SJCRH30 (cell line): ENCODE results near the gene CHN1. TPM values are rescaled to one million over a fixed set of nuclear protein-coding genes. Genes with fewer than 3 reads are reported as not detected.
A peak's percentile ranks its signal among the peaks of the same experiment; 100 is the strongest.

Experiments
- DNase-seq, 2 experiments: peaks; one replicate each; pipeline ENCODE4 v3.0.0-alpha.2; 2015 to 2020
- H3K27ac ChIP-seq: fragments of 250-450 bp; sonication (Bioruptor Pico); 2 replicates; pipeline ENCODE4 v1.5.1; 2020; ENCODE audit warnings: mild to moderate bottlenecking, moderate library complexity
- H3K27me3 ChIP-seq: fragments of 250-450 bp; sonication (Bioruptor Pico); 2 replicates; pipeline ENCODE4 v1.5.1; 2020; ENCODE audit warnings: mild to moderate bottlenecking, moderate library complexity
- H3K36me3 ChIP-seq: fragments of 250-450 bp; sonication (Bioruptor Pico); 2 replicates; pipeline ENCODE4 v1.5.1; 2020; ENCODE audit warnings: mild to moderate bottlenecking, moderate library complexity
- H3K4me1 ChIP-seq: fragments of 250-450 bp; sonication (Bioruptor Pico); 2 replicates; pipeline ENCODE4 v1.5.1; 2020; ENCODE audit warnings: mild to moderate bottlenecking, moderate library complexity
- H3K4me3 ChIP-seq: fragments of 250-450 bp; sonication (Bioruptor Pico); 2 replicates; pipeline ENCODE4 v1.5.1; 2020; ENCODE audit warnings: mild to moderate bottlenecking, moderate library complexity
- H3K9me3 ChIP-seq: fragments of 250-450 bp; sonication (Bioruptor Pico); replicated peaks from 2 replicates; pipeline ENCODE4 v1.5.1; 2020; ENCODE audit warnings: mild to moderate bottlenecking, moderate library complexity
- total RNA-seq: library from RNA; depleted of rRNA; stranded (reverse); fragments of >200 nt; shearing (Covaris generic); gene quantifications from 2 replicates; pipeline ENCODE4 v1.2.3, GENCODE V29; 2014

The CHN1 gene
- total RNA-seq, 1 experiment from 2014 or later, result 71.8 TPM

DNA sequence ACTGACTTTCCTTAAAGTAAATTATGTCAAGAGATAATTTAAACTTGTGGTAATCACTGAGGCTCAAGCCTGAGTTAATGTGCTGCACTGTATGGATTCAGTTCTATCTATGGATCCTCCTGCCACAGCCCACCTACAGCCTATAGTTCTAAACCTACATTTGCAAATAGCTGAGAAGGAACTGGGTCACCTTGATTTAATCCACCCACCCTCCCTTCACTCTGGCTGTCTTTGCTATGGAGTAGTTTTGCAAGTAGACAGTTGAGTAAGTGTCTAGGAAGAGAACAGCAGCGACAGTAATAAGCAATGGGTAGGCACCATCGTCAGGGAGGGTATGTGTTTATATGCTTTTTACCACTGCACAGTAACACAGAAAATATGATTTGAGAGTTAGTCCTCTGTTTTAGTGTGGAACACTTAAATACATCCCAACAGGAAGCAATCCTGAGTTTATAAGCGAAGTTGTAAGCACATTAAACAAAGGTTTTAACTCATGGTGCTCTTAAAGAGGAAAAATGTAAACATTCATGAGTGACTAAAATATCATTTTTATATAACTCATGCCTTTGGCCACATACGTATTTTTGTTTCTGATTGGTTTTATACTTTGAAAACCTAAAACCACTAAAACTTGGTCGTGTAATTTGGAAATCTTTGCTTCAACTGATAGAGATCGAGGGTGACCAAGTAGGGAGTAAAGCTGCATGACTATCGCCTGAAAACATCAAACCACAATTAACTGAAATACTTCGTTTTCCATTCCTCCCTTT lies 204.6 kb downstream of the CHN1 start:
- H3K27ac ChIP-seq, result no peak overlapping the region
- H3K36me3 ChIP-seq, result peaks cover 25% of the 10 kb centered on the region
- DNase-seq, result no peak
- H3K27me3 ChIP-seq, result no peaks in the 10 kb centered on the region
- H3K4me3 ChIP-seq, result no peak overlapping the region
- H3K4me1 ChIP-seq, result peaks cover 6% of the 10 kb centered on the region
- H3K9me3 ChIP-seq, result no peaks in the 10 kb centered on the region

DNA sequence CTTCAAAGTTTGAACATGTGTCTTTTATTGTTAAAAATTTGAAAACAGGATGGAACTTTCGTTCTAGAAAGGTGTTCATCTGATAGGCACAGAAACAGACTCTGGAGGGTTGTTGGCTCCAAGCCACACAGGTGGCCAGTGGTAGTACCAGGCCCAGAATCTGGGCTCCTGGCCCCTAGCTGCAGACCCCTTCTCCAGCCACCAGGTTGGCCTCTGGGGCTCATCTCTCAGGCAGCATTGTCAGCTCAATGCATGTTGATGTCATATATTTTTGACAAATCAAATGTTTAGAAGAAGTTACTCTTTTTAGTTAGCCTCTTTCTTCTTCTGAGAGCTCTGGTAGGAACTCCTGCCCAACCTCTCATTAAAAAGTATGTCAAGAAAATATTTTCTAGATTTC lies 206.4 kb downstream of the CHN1 start:
- Histone ChIP-seq H3K27me3 (no peaks in the 10 kb centered on the region), H3K27ac (no peak overlapping the region), H3K9me3 (no peaks in the 10 kb centered on the region), H3K4me3 (no peak overlapping the region), H3K4me1 (no peaks in the 10 kb centered on the region), H3K36me3 (peaks cover 20% of the 10 kb centered on the region)
- no peak for DNase-seq

DNA sequence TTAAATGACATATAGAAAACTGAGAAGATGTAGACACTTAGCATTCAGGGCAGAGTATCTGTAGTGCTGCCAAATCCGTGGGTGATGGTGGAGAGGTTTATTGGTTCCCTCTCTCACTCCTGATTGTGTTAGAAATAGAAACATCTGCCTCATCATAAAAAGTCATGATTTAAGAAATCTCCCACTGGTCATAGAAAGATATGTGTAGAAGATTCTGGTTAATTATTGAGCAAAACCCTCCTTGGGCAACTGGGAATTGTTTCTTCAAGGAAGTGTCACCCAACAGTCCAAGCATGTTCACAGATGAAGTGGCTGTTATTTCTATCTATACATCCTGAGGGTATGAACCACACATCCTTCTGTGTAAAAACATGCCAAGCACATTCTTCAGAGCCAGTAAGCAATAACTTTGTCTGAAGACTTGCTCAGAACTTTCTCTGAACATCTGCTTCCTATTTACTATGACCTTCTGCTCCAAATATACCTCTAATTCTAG lies 207.4 kb downstream of the CHN1 start:
- H3K27me3 ChIP-seq, result no peaks in the 10 kb centered on the region
- H3K27ac ChIP-seq, result no peak overlapping the region
- peaks cover 20% of the 10 kb centered on the region for H3K36me3 ChIP-seq
- no peak overlapping the region for H3K4me3 ChIP-seq
- no peaks in the 10 kb centered on the region for H3K4me1 ChIP-seq
- no peaks in the 10 kb centered on the region for H3K9me3 ChIP-seq
- DNase-seq, result no peak

DNA sequence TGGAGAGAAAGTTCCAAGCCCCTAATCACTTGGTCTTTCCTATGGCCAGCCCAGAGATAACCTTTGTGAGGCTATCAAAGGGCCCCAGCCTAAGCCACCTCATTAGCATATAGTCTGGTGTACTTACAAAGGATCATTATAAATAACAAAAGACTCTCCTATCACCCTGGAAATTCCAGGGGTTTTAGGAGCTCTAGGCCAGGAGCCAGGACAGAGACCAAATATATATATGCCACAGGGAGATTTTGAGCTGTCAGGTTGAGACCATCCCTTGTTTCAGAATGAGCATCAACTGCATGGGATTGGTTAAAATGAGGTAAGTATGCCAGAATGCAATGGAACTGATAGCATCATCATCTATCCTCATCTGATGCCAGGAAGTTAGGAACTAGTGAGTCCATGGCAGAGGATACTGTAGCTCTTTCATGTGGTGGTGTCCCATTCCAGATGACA lies 208.8 kb downstream of the CHN1 start:
- no peak overlapping the region for H3K27ac ChIP-seq
- peak in 1 of 2 experiments; percentile 10 for DNase-seq
- no peaks in the 10 kb centered on the region for H3K27me3 ChIP-seq
- H3K36me3 ChIP-seq, result peaks cover 17% of the 10 kb centered on the region
- H3K9me3 ChIP-seq, result no peaks in the 10 kb centered on the region
- H3K4me1 ChIP-seq, result no peaks in the 10 kb centered on the region
- no peak overlapping the region for H3K4me3 ChIP-seq

DNA sequence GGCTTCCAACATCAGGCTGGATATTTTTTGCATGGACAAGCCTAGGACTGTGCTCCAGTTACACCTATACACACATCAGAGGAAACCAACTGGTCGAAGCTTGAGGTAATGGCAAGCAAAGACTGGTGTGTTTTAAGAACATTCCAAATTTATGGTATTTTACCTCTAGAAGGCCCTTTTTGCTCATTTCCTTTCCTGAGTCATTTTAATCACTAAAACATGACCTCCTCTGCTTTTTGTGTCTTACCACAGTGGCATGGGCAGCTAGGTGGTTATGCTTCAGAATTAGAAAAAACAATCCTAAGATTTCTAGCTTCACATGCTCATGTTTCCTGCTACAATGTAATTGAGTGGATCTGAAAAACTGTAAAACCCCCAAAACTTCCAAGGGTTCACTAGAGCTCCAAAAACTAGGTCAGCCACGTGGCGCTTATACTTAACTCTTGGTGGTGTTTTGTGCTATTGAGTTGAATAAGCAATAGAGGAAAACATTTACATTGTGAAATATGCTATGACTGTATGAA lies 210.3 kb downstream of the CHN1 start:
- H3K36me3 ChIP-seq, result peaks cover 9% of the 10 kb centered on the region
- no peak for DNase-seq
- H3K4me1 ChIP-seq, result no peaks in the 10 kb centered on the region
- H3K27ac ChIP-seq, result no peak overlapping the region
- H3K9me3 ChIP-seq, result no peaks in the 10 kb centered on the region
- H3K27me3 ChIP-seq, result no peaks in the 10 kb centered on the region
- H3K4me3 ChIP-seq, result no peak overlapping the region

DNA sequence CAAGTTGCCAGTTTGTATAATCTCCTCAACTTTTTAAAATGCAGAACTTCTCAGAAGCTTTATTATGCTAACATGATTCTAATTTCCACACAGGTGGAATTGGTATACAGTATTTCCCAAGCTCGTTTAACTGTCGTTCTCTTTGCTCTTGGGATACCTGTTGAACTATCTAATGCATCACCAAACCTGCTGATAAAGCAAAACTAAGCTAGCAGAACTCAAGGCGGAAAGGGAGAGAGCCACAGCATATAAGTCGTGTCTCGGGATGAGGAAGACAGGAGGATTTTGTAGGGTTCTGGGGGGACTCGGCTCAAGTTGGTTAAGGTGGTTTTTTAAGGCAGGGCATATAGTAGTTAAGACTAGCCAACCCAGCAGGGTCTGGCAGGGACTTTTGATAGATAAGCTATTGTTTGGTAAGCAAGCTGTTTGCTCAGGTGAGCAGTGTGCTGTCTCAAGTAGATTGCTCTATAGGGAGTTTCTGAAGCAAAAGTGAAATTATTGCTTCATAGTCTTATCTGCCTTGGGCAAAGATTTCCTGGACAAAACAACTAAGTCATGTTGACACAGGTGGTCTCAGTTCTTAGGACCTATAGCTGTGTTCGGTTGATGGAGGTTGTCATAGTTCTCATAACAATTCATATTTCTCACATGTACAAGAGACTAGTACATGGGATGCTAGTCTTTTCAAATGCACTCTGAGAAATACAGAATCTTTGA lies 212.7 kb downstream of the CHN1 start:
- Histone ChIP-seq H3K27ac (no peak overlapping the region), H3K4me3 (no peak overlapping the region), H3K9me3 (no peaks in the 10 kb centered on the region), H3K4me1 (peaks cover 8% of the 10 kb centered on the region), H3K27me3 (no peaks in the 10 kb centered on the region), H3K36me3 (peaks cover under 1% of the 10 kb centered on the region)
- no peak for DNase-seq

DNA sequence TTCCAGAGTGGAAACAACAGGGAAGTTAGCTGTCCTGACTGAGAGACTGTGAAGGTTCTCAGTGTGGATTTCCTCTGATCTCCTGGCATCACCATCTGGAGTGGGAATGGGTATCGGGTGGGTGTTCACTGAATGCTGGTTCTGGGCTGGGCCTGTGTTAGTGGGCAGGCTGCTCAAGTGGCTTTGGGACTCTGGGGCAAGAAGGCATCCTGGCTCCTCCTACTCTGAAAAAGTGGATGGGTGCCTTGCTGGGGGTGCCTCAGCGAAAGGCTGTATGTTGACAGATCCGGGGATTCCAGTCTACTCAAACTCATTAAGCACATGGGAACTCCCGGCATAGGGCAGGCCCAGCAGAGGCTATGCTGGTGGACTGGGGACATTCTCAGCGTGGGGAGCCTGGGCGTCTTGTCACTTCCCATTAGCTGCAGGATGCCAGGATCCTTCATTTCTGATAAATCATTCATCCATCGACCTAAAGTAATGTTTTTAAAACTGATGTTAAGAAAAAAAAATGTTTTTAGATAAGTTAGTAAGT lies 213.4 kb downstream of the CHN1 start:
- H3K9me3 ChIP-seq, result no peaks in the 10 kb centered on the region
- H3K4me1 ChIP-seq, result peaks cover 14% of the 10 kb centered on the region
- H3K27me3 ChIP-seq, result no peaks in the 10 kb centered on the region
- DNase-seq, result no peak
- no peak overlapping the region for H3K27ac ChIP-seq
- H3K4me3 ChIP-seq, result no peak overlapping the region
- no peaks in the 10 kb centered on the region for H3K36me3 ChIP-seq

DNA sequence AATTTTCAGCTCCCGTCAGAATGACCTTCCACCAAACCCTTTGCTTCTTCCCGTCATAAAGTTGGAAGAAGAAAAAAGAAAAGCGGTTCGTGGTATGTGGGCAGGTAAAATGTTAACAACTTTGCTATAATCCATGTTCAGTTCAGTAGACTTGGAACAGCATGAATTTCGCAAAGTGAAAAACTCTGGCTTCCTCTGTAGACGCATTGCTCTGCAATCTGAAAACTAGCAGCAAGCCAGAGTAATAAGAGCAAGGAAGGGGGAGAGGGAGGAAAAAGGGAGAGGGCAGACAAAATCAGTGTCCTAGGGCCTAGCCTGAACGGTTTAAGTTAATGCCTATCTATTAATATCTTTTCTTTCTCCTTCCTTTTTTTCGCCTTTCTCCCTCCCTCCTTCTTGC lies 214.2 kb downstream of the CHN1 start:
- Histone ChIP-seq H3K27me3 (no peaks in the 10 kb centered on the region), H3K27ac (no peak overlapping the region), H3K36me3 (no peaks in the 10 kb centered on the region), H3K4me3 (no peak overlapping the region), H3K4me1 (peaks cover 14% of the 10 kb centered on the region), H3K9me3 (no peaks in the 10 kb centered on the region)
- no peak for DNase-seq

DNA sequence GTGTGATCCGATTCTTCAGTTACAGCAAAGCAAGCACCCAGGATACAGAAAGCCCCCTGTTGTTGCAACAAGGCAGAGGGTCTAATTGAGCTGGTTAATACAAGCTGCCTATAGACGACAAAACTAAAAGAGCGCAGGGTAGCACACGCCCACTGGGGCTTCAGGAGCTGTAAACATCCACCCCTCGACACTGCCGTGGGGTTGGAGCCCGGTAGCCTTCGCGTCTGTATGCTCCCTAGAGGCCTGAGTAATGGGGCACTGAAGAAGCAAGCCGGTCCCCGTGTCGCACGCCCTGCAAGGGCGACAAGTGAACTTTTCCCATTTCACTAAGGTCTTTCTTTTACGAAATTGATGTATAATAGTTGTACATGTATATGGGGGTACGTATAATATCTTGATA lies 216.2 kb downstream of the CHN1 start:
- Histone ChIP-seq H3K4me1 (peaks cover 14% of the 10 kb centered on the region), H3K9me3 (no peaks in the 10 kb centered on the region), H3K27me3 (no peaks in the 10 kb centered on the region), H3K36me3 (no peaks in the 10 kb centered on the region), H3K27ac (peak overlapping the region; percentile 37), H3K4me3 (peak overlapping the region; percentile 42)
- no peak for DNase-seq

DNA sequence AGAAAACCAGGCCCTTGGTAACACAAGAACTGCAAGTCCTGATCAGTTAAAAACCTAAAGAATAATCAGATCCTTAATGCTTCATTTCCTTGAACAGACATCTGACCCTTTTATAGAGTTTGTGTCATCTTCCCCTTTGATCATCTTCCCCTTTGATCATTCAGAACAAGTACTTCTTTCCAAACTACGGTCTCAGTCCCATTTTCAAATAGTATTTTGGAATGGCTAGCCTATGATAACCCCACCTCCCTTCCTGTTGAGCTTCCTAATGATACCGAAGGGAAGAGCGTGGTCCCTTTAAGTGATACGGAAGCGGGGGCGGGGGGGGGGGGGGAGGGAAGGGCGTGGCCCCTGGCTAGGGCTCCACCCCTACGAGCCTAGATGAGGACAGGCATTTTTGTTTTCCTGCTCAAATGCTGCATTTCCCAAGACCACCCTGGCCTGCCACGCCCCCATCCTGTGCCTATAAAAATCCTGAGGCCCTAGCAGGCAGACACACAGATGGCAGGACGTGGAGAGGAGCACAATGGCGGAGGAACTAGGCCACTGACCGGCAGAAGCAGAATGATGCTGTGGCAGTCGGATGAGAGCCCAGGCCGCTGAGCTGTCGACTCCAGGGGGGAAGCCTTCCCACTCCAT lies 216.8 kb downstream of the CHN1 start:
- peaks cover 14% of the 10 kb centered on the region for H3K4me1 ChIP-seq
- no peaks in the 10 kb centered on the region for H3K27me3 ChIP-seq
- no peaks in the 10 kb centered on the region for H3K9me3 ChIP-seq
- H3K27ac ChIP-seq, result peak overlapping the region; percentile 53
- peak; percentile 87 to 89 for DNase-seq
- peak overlapping the region; percentile 42 for H3K4me3 ChIP-seq
- H3K36me3 ChIP-seq, result no peaks in the 10 kb centered on the region

DNA sequence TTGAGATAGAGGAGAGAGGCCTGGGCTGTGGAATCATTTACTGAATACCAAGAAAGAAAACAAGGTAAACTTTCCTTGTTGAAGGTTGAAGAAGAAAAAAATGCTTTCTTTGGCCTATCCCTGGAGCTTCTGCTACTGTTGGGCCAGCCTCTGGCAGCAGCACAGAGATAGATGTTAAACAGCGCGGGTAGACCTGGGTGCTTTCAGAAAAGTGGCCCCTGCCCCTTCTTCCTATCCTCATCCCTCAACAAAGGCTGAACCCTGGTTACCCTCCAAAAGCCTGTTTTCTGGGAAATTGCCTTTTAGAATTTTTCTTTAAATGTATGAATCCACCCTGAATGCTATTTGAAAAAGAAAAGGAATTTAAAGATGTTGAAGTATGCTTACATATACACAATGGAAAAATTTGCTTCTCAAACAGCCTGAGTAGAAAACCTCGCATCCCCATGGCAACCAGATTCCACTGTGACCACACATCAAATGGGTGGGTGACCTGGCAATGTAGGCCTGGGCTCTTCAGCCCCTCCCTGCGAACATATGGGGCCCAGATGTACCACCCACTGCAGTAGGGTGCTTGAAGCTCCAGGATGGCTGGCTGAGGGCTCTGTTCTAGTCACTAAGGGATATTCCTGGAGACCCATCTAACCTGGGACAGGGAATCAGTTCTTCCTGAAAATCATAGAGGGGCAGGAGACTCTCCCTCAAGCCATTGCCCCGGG lies 217.5 kb downstream of the CHN1 start:
- peak; percentile 88 to 89 for DNase-seq
- Histone ChIP-seq H3K36me3 (no peaks in the 10 kb centered on the region), H3K27ac (peak overlapping the region; percentile 53), H3K27me3 (no peaks in the 10 kb centered on the region), H3K4me3 (peak overlapping the region; percentile 36), H3K9me3 (no peaks in the 10 kb centered on the region), H3K4me1 (peaks cover 14% of the 10 kb centered on the region)

DNA sequence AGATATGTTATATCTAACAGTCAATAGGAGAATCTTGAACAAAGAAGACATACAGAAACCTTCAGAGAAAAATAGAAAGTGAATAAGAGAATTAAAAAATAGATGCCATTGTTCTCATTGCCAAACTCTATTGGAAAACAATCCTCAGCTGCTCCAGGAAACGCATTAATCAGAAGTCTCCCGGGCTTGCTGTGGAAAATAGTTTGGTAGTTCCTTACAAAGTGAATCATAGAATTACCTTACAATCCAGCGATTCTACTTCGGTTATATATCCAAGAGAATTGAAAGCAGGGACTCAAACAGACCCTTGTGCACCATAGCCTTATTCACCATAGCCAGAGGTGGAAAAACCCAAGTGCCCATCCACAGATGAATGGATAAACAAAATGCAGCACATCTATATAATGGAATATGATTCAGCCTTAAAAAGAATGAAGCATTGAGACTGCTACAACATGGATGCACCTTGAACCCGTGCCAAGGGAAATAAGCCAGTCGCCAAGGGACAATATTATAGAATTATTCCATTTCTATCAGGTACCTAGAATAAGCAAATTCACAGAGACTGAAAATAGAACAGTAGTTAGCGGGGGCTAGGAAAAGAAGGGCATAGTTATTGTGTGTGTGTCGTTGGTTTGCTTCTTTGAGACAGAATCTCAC lies 219.0 kb downstream of the CHN1 start:
- peaks cover 14% of the 10 kb centered on the region for H3K4me1 ChIP-seq
- no peaks in the 10 kb centered on the region for H3K9me3 ChIP-seq
- no peak for DNase-seq
- H3K36me3 ChIP-seq, result no peaks in the 10 kb centered on the region
- H3K27ac ChIP-seq, result no peak overlapping the region
- no peaks in the 10 kb centered on the region for H3K27me3 ChIP-seq
- no peak overlapping the region for H3K4me3 ChIP-seq

DNA sequence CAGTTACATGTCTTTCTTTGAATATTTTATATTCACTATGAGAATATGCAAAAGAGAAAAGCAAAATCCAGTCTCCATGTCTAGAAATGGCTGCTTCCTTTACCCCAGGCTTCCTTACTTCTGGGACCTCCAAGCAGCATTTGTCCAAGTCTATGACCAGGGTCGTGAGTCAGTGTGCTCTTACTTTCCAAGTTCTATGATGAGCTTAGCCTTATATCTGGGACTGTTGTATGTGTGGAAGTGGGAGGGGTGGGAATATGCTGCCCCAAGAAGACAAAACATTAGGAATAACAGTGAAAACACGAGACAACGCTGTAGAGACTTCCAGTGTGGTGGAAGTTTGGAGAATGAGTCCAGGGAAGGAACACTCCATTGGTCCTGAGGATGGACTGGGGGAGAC lies 219.7 kb downstream of the CHN1 start:
- no peaks in the 10 kb centered on the region for H3K36me3 ChIP-seq
- H3K4me3 ChIP-seq, result no peak overlapping the region
- H3K4me1 ChIP-seq, result peaks cover 14% of the 10 kb centered on the region
- no peaks in the 10 kb centered on the region for H3K9me3 ChIP-seq
- no peak overlapping the region for H3K27ac ChIP-seq
- H3K27me3 ChIP-seq, result no peaks in the 10 kb centered on the region
- DNase-seq, result no peak

DNA sequence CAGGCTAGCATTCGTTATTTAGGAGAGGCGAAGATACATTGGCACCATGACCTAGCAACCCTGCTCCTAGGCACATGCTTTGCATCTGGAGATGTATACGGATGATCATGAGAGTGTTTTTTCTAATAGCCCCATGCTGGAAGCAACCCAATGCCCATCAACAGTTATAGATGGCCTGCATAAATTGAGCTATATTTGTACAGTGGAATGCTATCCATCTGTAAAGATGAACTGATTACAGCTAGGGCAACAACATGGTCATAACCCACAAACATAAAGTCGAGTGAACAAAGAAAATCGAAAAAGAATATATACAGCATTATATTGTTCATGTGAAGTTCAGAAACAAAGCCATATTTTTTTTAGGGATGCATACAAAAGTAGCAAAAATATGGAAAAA lies 220.3 kb downstream of the CHN1 start:
- H3K4me1 ChIP-seq, result peaks cover 15% of the 10 kb centered on the region
- H3K27ac ChIP-seq, result no peak overlapping the region
- DNase-seq, result no peak
- H3K9me3 ChIP-seq, result no peaks in the 10 kb centered on the region
- H3K36me3 ChIP-seq, result no peaks in the 10 kb centered on the region
- no peak overlapping the region for H3K4me3 ChIP-seq
- H3K27me3 ChIP-seq, result no peaks in the 10 kb centered on the region
